Measurements from ENCODE around the gene IFT74. TPM values are rescaled to one million over a fixed set of nuclear protein-coding genes. Genes with fewer than 3 reads are reported as not detected.

IFT74 gene
- total RNA-seq, 1 experiment from 2014 or later = 6.2 TPM

- Histone ChIP-seq H3K4me3 (ENCODE audit: insufficient read depth, low read depth, low read length) (no peak overlapping the region), H3K36me3 (replicated peaks; ENCODE audit: control insufficient read depth, insufficient read depth, low read length) (peaks cover under 1% of the 10 kb centered on the region), H3K27me3 (ENCODE audit: control insufficient read depth, insufficient read depth, low read length) (no peaks in the 10 kb centered on the region)
- no peak for DNase-seq
These were observed 66.7 kb downstream of the IFT74 start for GRCh38 chr9:27022920-27023319.

- no peak for DNase-seq
- Histone ChIP-seq H3K36me3 (replicated peaks; ENCODE audit: control insufficient read depth, insufficient read depth, low read length) (no peaks in the 10 kb centered on the region; the same call in 1 of the 2 replicates), H3K4me3 (ENCODE audit: insufficient read depth, low read depth, low read length) (no peak overlapping the region), H3K27me3 (ENCODE audit: control insufficient read depth, insufficient read depth, low read length) (no peaks in the 10 kb centered on the region)
These were observed 73.0 kb downstream of the IFT74 start for GRCh38 chr9:27029186-27029585.

- H3K4me3 ChIP-seq (ENCODE audit: insufficient read depth, low read depth, low read length) = no peak overlapping the region
- H3K36me3 ChIP-seq (replicated peaks; ENCODE audit: control insufficient read depth, insufficient read depth, low read length) = no peaks in the 10 kb centered on the region
- DNase-seq = peak; percentile 33
- no peaks in the 10 kb centered on the region for H3K27me3 ChIP-seq (ENCODE audit: control insufficient read depth, insufficient read depth, low read length)
These were observed 77.7 kb downstream of the IFT74 start for GRCh38 chr9:27033815-27034403.

GRCh38 chr9:27037499-27037898 lies 81.3 kb downstream of the IFT74 start:
- Histone ChIP-seq H3K36me3 (replicated peaks; ENCODE audit: control insufficient read depth, insufficient read depth, low read length) (no peaks in the 10 kb centered on the region), H3K4me3 (ENCODE audit: insufficient read depth, low read depth, low read length) (no peak overlapping the region), H3K27me3 (ENCODE audit: control insufficient read depth, insufficient read depth, low read length) (no peaks in the 10 kb centered on the region)
- no peak for DNase-seq

GRCh38 chr9:27041746-27042145 lies 85.5 kb downstream of the IFT74 start:
- DNase-seq = no peak
- Histone ChIP-seq H3K36me3 (replicated peaks; ENCODE audit: control insufficient read depth, insufficient read depth, low read length) (no peaks in the 10 kb centered on the region), H3K4me3 (ENCODE audit: insufficient read depth, low read depth, low read length) (no peak overlapping the region), H3K27me3 (ENCODE audit: control insufficient read depth, insufficient read depth, low read length) (no peaks in the 10 kb centered on the region)

GRCh38 chr9:27042476-27042875 lies 86.3 kb downstream of the IFT74 start:
- Histone ChIP-seq H3K4me3 (ENCODE audit: insufficient read depth, low read depth, low read length) (no peak overlapping the region), H3K27me3 (ENCODE audit: control insufficient read depth, insufficient read depth, low read length) (no peaks in the 10 kb centered on the region), H3K36me3 (replicated peaks; ENCODE audit: control insufficient read depth, insufficient read depth, low read length) (no peaks in the 10 kb centered on the region)
- DNase-seq = no peak

- no peaks in the 10 kb centered on the region for H3K36me3 ChIP-seq (replicated peaks; ENCODE audit: control insufficient read depth, insufficient read depth, low read length)
- no peaks in the 10 kb centered on the region for H3K27me3 ChIP-seq (ENCODE audit: control insufficient read depth, insufficient read depth, low read length)
- DNase-seq = no peak
- H3K4me3 ChIP-seq (ENCODE audit: insufficient read depth, low read depth, low read length) = no peak overlapping the region
These were observed 87.0 kb downstream of the IFT74 start for GRCh38 chr9:27043176-27043575.

- DNase-seq = no peak
- Histone ChIP-seq H3K27me3 (ENCODE audit: control insufficient read depth, insufficient read depth, low read length) (no peaks in the 10 kb centered on the region), H3K36me3 (replicated peaks; ENCODE audit: control insufficient read depth, insufficient read depth, low read length) (no peaks in the 10 kb centered on the region), H3K4me3 (ENCODE audit: insufficient read depth, low read depth, low read length) (no peak overlapping the region)
These were observed 90.9 kb downstream of the IFT74 start for GRCh38 chr9:27047136-27047535.

- no peak for DNase-seq
These were observed 97.3 kb downstream of the IFT74 start for GRCh38 chr9:27053369-27054022.

GRCh38 chr9:27054125-27054524 lies 97.9 kb downstream of the IFT74 start:
- Histone ChIP-seq H3K36me3 (replicated peaks; ENCODE audit: control insufficient read depth, insufficient read depth, low read length) (no peaks in the 10 kb centered on the region), H3K4me3 (ENCODE audit: insufficient read depth, low read depth, low read length) (no peak overlapping the region)
- DNase-seq = no peak

More at GRCh38 chr9:27053369-27054022, 97.3 kb downstream of the IFT74 start:
- Histone ChIP-seq H3K36me3 (replicated peaks; ENCODE audit: control insufficient read depth, insufficient read depth, low read length) (no peaks in the 10 kb centered on the region), H3K27me3 (ENCODE audit: control insufficient read depth, insufficient read depth, low read length) (no peaks in the 10 kb centered on the region), H3K4me3 (ENCODE audit: insufficient read depth, low read depth, low read length) (no peak overlapping the region)

GRCh38 chr9:27054841-27055240 lies 98.6 kb downstream of the IFT74 start:
- H3K27me3 ChIP-seq (ENCODE audit: control insufficient read depth, insufficient read depth, low read length) = no peaks in the 10 kb centered on the region
- DNase-seq = no peak
- no peaks in the 10 kb centered on the region for H3K36me3 ChIP-seq (replicated peaks; ENCODE audit: control insufficient read depth, insufficient read depth, low read length)
- no peak overlapping the region for H3K4me3 ChIP-seq (ENCODE audit: insufficient read depth, low read depth, low read length)

More at GRCh38 chr9:27054125-27054524, 97.9 kb downstream of the IFT74 start:
- no peaks in the 10 kb centered on the region for H3K27me3 ChIP-seq (ENCODE audit: control insufficient read depth, insufficient read depth, low read length)

GRCh38 chr9:27059412-27059811 lies 103.2 kb downstream of the IFT74 start:
- DNase-seq = no peak
- no peak overlapping the region for H3K4me3 ChIP-seq (ENCODE audit: insufficient read depth, low read depth, low read length)
- no peaks in the 10 kb centered on the region for H3K36me3 ChIP-seq (replicated peaks; ENCODE audit: control insufficient read depth, insufficient read depth, low read length)
- no peaks in the 10 kb centered on the region for H3K27me3 ChIP-seq (ENCODE audit: control insufficient read depth, insufficient read depth, low read length)

GRCh38 chr9:27059907-27060306 lies 103.7 kb downstream of the IFT74 start:
- H3K36me3 ChIP-seq (replicated peaks; ENCODE audit: control insufficient read depth, insufficient read depth, low read length) = no peaks in the 10 kb centered on the region
- no peak for DNase-seq
- H3K27me3 ChIP-seq (ENCODE audit: control insufficient read depth, insufficient read depth, low read length) = no peaks in the 10 kb centered on the region
- H3K4me3 ChIP-seq (ENCODE audit: insufficient read depth, low read depth, low read length) = no peak overlapping the region

- no peaks in the 10 kb centered on the region for H3K27me3 ChIP-seq (ENCODE audit: control insufficient read depth, insufficient read depth, low read length)
- no peaks in the 10 kb centered on the region for H3K36me3 ChIP-seq (replicated peaks; ENCODE audit: control insufficient read depth, insufficient read depth, low read length)
- H3K4me3 ChIP-seq (ENCODE audit: insufficient read depth, low read depth, low read length) = no peak overlapping the region
- no peak for DNase-seq
These were observed 109.1 kb downstream of the IFT74 start for GRCh38 chr9:27065288-27065687.

GRCh38 chr9:27073841-27074728 lies 117.9 kb downstream of the IFT74 start:
- no peak for DNase-seq
- H3K4me3 ChIP-seq (ENCODE audit: insufficient read depth, low read depth, low read length) = no peak overlapping the region
- no peaks in the 10 kb centered on the region for H3K36me3 ChIP-seq (replicated peaks; ENCODE audit: control insufficient read depth, insufficient read depth, low read length)

More at GRCh38 chr9:27073841-27074728, 117.9 kb downstream of the IFT74 start:
- no peaks in the 10 kb centered on the region for H3K27me3 ChIP-seq (ENCODE audit: control insufficient read depth, insufficient read depth, low read length)

Measured in H7 (cell line).